IPS-15b (cell line): ENCODE data around the gene SLC1A1.

Source experiments
- H3K27me3 ChIP-seq: one replicate; pipeline ENCODE4 v1.6.1; 2013; ENCODE audit warnings: low read length; ENCODE audit not compliant: control insufficient read depth, insufficient read depth
- H3K36me3 ChIP-seq: one replicate; pipeline ENCODE4 v1.6.1; 2013; ENCODE audit warnings: low read length; ENCODE audit not compliant: control insufficient read depth, insufficient read depth
- H3K4me1 ChIP-seq: one replicate; pipeline ENCODE4 v1.6.1; 2013; ENCODE audit warnings: mild to moderate bottlenecking, low read length; ENCODE audit not compliant: control insufficient read depth, insufficient read depth
- H3K4me3 ChIP-seq: one replicate; pipeline ENCODE4 v1.5.1; 2013; ENCODE audit warnings: low read depth, low read length
- H3K9ac ChIP-seq: one replicate; pipeline ENCODE4 v1.6.1; 2013; ENCODE audit warnings: low read depth, mild to moderate bottlenecking, low read length
- H3K9me3 ChIP-seq: one replicate; pipeline ENCODE4 v1.6.1; 2013; ENCODE audit warnings: mild to moderate bottlenecking, low read length; ENCODE audit not compliant: control insufficient read depth, insufficient read depth

SLC1A1 gene

GRCh38 chr9:4585135-4585534, 94.9 kb downstream of the SLC1A1 start:
- H3K9me3 ChIP-seq, result no peaks in the 10 kb centered on the region
- H3K9ac ChIP-seq, result no peak overlapping the region
- H3K4me3 ChIP-seq, result no peak overlapping the region

GRCh38 chr9:4588721-4589120, 98.5 kb downstream of the SLC1A1 start:
- Histone ChIP-seq H3K9me3 (no peaks in the 10 kb centered on the region), H3K36me3 (no peaks in the 10 kb centered on the region), H3K27me3 (no peaks in the 10 kb centered on the region), H3K9ac (no peak overlapping the region), H3K4me3 (no peak overlapping the region), H3K4me1 (peaks cover 3% of the 10 kb centered on the region)

More at GRCh38 chr9:4585135-4585534, 94.9 kb downstream of the SLC1A1 start:
- no peaks in the 10 kb centered on the region for H3K36me3 ChIP-seq
- no peaks in the 10 kb centered on the region for H3K27me3 ChIP-seq
- no peaks in the 10 kb centered on the region for H3K4me1 ChIP-seq

GRCh38 chr9:4590430-4591122, 100.3 kb downstream of the SLC1A1 start:
- Histone ChIP-seq H3K9ac (no peak overlapping the region), H3K4me1 (peaks cover 3% of the 10 kb centered on the region), H3K4me3 (no peak overlapping the region), H3K9me3 (no peaks in the 10 kb centered on the region), H3K27me3 (no peaks in the 10 kb centered on the region), H3K36me3 (no peaks in the 10 kb centered on the region)

GRCh38 chr9:4591123-4591500, 100.8 kb downstream of the SLC1A1 start:
- Histone ChIP-seq H3K4me3 (no peak overlapping the region), H3K4me1 (peaks cover 3% of the 10 kb centered on the region), H3K9ac (no peak overlapping the region), H3K9me3 (no peaks in the 10 kb centered on the region), H3K27me3 (no peaks in the 10 kb centered on the region), H3K36me3 (no peaks in the 10 kb centered on the region)

- Histone ChIP-seq H3K9ac (no peak overlapping the region), H3K36me3 (no peaks in the 10 kb centered on the region), H3K9me3 (no peaks in the 10 kb centered on the region), H3K4me1 (peaks cover 3% of the 10 kb centered on the region), H3K4me3 (no peak overlapping the region), H3K27me3 (no peaks in the 10 kb centered on the region)
Measured at GRCh38 chr9:4592295-4592694, 102.0 kb downstream of the SLC1A1 start.

- H3K9me3 ChIP-seq, result no peaks in the 10 kb centered on the region
- no peaks in the 10 kb centered on the region for H3K36me3 ChIP-seq
- H3K27me3 ChIP-seq, result no peaks in the 10 kb centered on the region
- H3K4me3 ChIP-seq, result no peak overlapping the region
- H3K4me1 ChIP-seq, result peaks cover 3% of the 10 kb centered on the region
- no peak overlapping the region for H3K9ac ChIP-seq
Measured at GRCh38 chr9:4592886-4593285, 102.6 kb downstream of the SLC1A1 start.

GRCh38 chr9:4594545-4594944, 104.3 kb downstream of the SLC1A1 start:
- Histone ChIP-seq H3K4me1 (peaks cover 5% of the 10 kb centered on the region), H3K4me3 (no peak overlapping the region), H3K9me3 (no peaks in the 10 kb centered on the region), H3K9ac (no peak overlapping the region), H3K27me3 (no peaks in the 10 kb centered on the region), H3K36me3 (no peaks in the 10 kb centered on the region)

GRCh38 chr9:4594994-4595393, 104.7 kb downstream of the SLC1A1 start:
- no peaks in the 10 kb centered on the region for H3K36me3 ChIP-seq
- H3K4me3 ChIP-seq, result no peak overlapping the region
- H3K27me3 ChIP-seq, result no peaks in the 10 kb centered on the region

GRCh38 chr9:4596165-4596922, 106.1 kb downstream of the SLC1A1 start:
- Histone ChIP-seq H3K27me3 (no peaks in the 10 kb centered on the region), H3K36me3 (no peaks in the 10 kb centered on the region), H3K4me1 (peaks cover 3% of the 10 kb centered on the region), H3K9ac (no peak overlapping the region), H3K9me3 (no peaks in the 10 kb centered on the region), H3K4me3 (no peak overlapping the region)

More at GRCh38 chr9:4594994-4595393, 104.7 kb downstream of the SLC1A1 start:
- Histone ChIP-seq H3K4me1 (peaks cover 5% of the 10 kb centered on the region), H3K9me3 (no peaks in the 10 kb centered on the region), H3K9ac (no peak overlapping the region)

GRCh38 chr9:4600368-4600767, 110.1 kb downstream of the SLC1A1 start:
- no peaks in the 10 kb centered on the region for H3K9me3 ChIP-seq
- no peak overlapping the region for H3K4me3 ChIP-seq
- no peaks in the 10 kb centered on the region for H3K36me3 ChIP-seq
- no peaks in the 10 kb centered on the region for H3K27me3 ChIP-seq
- H3K9ac ChIP-seq, result no peak overlapping the region
- H3K4me1 ChIP-seq, result peaks cover 3% of the 10 kb centered on the region

GRCh38 chr9:4603830-4604229, 113.6 kb downstream of the SLC1A1 start:
- Histone ChIP-seq H3K9ac (no peak overlapping the region), H3K9me3 (no peaks in the 10 kb centered on the region), H3K4me1 (no peaks in the 10 kb centered on the region), H3K4me3 (no peak overlapping the region), H3K27me3 (no peaks in the 10 kb centered on the region), H3K36me3 (no peaks in the 10 kb centered on the region)

- no peaks in the 10 kb centered on the region for H3K9me3 ChIP-seq
- no peaks in the 10 kb centered on the region for H3K4me1 ChIP-seq
- no peak overlapping the region for H3K4me3 ChIP-seq
- H3K9ac ChIP-seq, result no peak overlapping the region
- H3K36me3 ChIP-seq, result no peaks in the 10 kb centered on the region
- no peaks in the 10 kb centered on the region for H3K27me3 ChIP-seq
Measured at GRCh38 chr9:4604678-4605095, 114.4 kb downstream of the SLC1A1 start.
